ENCODE measurements around the gene MEDAG.

GRCh38 chr13:30920162-30920909, 14.3 kb downstream of the MEDAG start:
- TF ChIP-seq EZH2phosphoT487 (IDR thresholded peaks at IDR 0.05; ENCODE audit: borderline replicate concordance, low read depth, low read length): no peak
- TF ChIP-seq CTCF (conservative IDR thresholded peaks at IDR 0.05; ENCODE audit: low read length): no peak
